Neural progenitor cell (in vitro differentiated cells): Measurements from ENCODE around the gene PDPR. TPM values are rescaled to one million over a fixed set of nuclear protein-coding genes. Genes with fewer than 3 reads are reported as not detected.
A peak's percentile ranks its signal among the peaks of the same experiment; 100 is the strongest.
"Not testable (repeated sequence)": the region's sequence is repeated elsewhere in the genome, so short reads cannot be mapped to it uniquely, and the experiment has no call there.

ENCODE experiments used
- DNase-seq: peaks from one replicate; pipeline ENCODE4 v3.0.0-alpha.2; 2016; ENCODE audit warnings: low spot score
- H2AFZ ChIP-seq: fragments of 200-600 bp; sonication (generic); replicated peaks from 2 replicates; pipeline ENCODE4 v1.6.1; 2016; ENCODE audit warnings: antibody characterized with exemption
- H3F3A ChIP-seq: fragments of 200-600 bp; sonication (generic); 2 replicates; pipeline ENCODE4 v1.6.1; 2016; ENCODE audit warnings: antibody characterized with exemption, low read depth
- H3K27ac ChIP-seq: fragments of 200-600 bp; sonication (generic); 2 replicates; pipeline ENCODE4 v1.5.1; 2016; ENCODE audit warnings: mild to moderate bottlenecking
- H3K27me3 ChIP-seq: fragments of 200-600 bp; sonication (generic); 2 replicates; pipeline ENCODE4 v1.6.1; 2016; ENCODE audit warnings: mild to moderate bottlenecking, moderate library complexity
- H3K36me3 ChIP-seq: fragments of 200-600 bp; sonication (generic); 2 replicates; pipeline ENCODE4 v1.5.1; 2016
- H3K4me1 ChIP-seq: fragments of 200-600 bp; sonication (generic); 2 replicates; pipeline ENCODE4 v1.6.1; 2016; ENCODE audit warnings: mixed run types
- H3K4me2 ChIP-seq: fragments of 200-600 bp; sonication (generic); 2 replicates; pipeline ENCODE4 v1.6.1; 2016
- H3K4me3 ChIP-seq: fragments of 200-600 bp; sonication (generic); 2 replicates; pipeline ENCODE4 v1.5.1; 2016
- H3K79me2 ChIP-seq: fragments of 200-600 bp; sonication (generic); 2 replicates; pipeline ENCODE4 v1.6.1; 2016; ENCODE audit warnings: low read depth
- H3K9ac ChIP-seq: fragments of 200-600 bp; sonication (generic); 2 replicates; pipeline ENCODE4 v1.6.1; 2016
- H3K9me3 ChIP-seq: fragments of 200-600 bp; sonication (generic); 2 replicates; pipeline ENCODE4 v1.5.1; 2016; ENCODE audit warnings: low read depth
- H4K20me1 ChIP-seq: fragments of 200-600 bp; sonication (generic); 2 replicates; pipeline ENCODE4 v1.6.1; 2016; ENCODE audit warnings: low read depth
- H3K27ac Mint-ChIP-seq: 3 replicates; pipeline ENCODE4 v1.8.0; 2021; ENCODE audit warnings: mixed read lengths
- H3K27me3 Mint-ChIP-seq: 2 replicates; pipeline ENCODE4 v1.8.0; 2022; ENCODE audit warnings: low read depth, mild to moderate bottlenecking, inconsistent platforms, moderate library complexity, mixed read lengths; ENCODE audit not compliant: insufficient read depth
- H3K36me3 Mint-ChIP-seq: 3 replicates; pipeline ENCODE4 v1.8.0; 2021; ENCODE audit warnings: mixed read lengths
- H3K4me1 Mint-ChIP-seq: 3 replicates; pipeline ENCODE4 v1.8.0; 2021; ENCODE audit warnings: mixed read lengths
- H3K4me3 Mint-ChIP-seq: 3 replicates; pipeline ENCODE4 v1.8.0; 2021; ENCODE audit warnings: mild to moderate bottlenecking, moderate library complexity, mixed read lengths
- H3K9me3 Mint-ChIP-seq: 3 replicates; pipeline ENCODE4 v1.8.0; 2020; ENCODE audit warnings: mixed read lengths
- total RNA-seq: library from RNA; depleted of rRNA; stranded (reverse); fragments of >200 nt; gene quantifications from 2 replicates; pipeline ENCODE4 v1.2.3, GENCODE V29; 2015; ENCODE audit warnings: low replicate concordance

Gene PDPR
- total RNA-seq, 1 donor from 2014 or later: 19.5 TPM

DNA sequence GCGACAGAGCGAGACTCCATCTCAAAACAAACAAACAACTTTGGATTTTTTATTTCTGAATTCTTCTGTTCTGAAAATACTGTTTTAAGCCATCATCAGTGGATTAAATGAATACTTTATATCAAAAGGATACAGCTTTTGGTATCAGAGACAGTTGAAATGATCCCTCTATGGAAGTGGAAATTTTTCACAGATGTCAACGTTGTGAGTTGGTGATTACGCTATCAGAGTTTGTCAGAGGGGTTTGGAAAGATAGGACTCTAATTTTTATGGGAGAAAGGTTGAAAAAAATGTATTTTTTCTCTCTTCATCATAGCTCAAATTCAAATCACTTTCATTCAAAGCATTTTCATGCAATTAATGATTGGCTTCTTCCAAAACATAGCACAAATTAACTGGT is 30.2 kb upstream of the PDPR start:
- not testable (repeated sequence) for H3K27me3 Mint-ChIP-seq, H3K9me3 Mint-ChIP-seq, H3K27me3 ChIP-seq, H3K4me3 ChIP-seq, H3K9me3 ChIP-seq, H3K9ac ChIP-seq, H3F3A ChIP-seq, H3K4me3 Mint-ChIP-seq, H3K36me3 Mint-ChIP-seq, H3K4me1 ChIP-seq, H3K79me2 ChIP-seq, DNase-seq, H3K4me2 ChIP-seq, H2AFZ ChIP-seq, H3K27ac Mint-ChIP-seq, H4K20me1 ChIP-seq, H3K27ac ChIP-seq, H3K36me3 ChIP-seq, H3K4me1 Mint-ChIP-seq

- not testable (repeated sequence) for H3K27me3 ChIP-seq, H3K9me3 Mint-ChIP-seq, H3K36me3 ChIP-seq, H3K4me1 ChIP-seq, H3K36me3 Mint-ChIP-seq, H3K4me1 Mint-ChIP-seq, H3K27ac ChIP-seq, H3K9me3 ChIP-seq, H3K9ac ChIP-seq, DNase-seq, H4K20me1 ChIP-seq, H3F3A ChIP-seq, H2AFZ ChIP-seq, H3K4me3 Mint-ChIP-seq, H3K4me3 ChIP-seq, H3K4me2 ChIP-seq, H3K79me2 ChIP-seq, H3K27ac Mint-ChIP-seq, H3K27me3 Mint-ChIP-seq
Measured at GRCh38 chr16:70088160-70088559, 26.0 kb upstream of the PDPR start.

- H3K27me3 ChIP-seq, H3K27me3 Mint-ChIP-seq, H3K9ac ChIP-seq, H3K4me3 Mint-ChIP-seq, H3K4me3 ChIP-seq, H3K4me1 Mint-ChIP-seq, H3F3A ChIP-seq, H3K36me3 ChIP-seq, H3K36me3 Mint-ChIP-seq, H3K4me2 ChIP-seq, H2AFZ ChIP-seq, H3K27ac ChIP-seq, H3K4me1 ChIP-seq, H4K20me1 ChIP-seq, H3K27ac Mint-ChIP-seq, H3K79me2 ChIP-seq, H3K9me3 Mint-ChIP-seq, H3K9me3 ChIP-seq, DNase-seq: not testable (repeated sequence)
Measured at GRCh38 chr16:70088877-70089276, 25.3 kb upstream of the PDPR start.

GRCh38 chr16:70089289-70089688 is 24.8 kb upstream of the PDPR start:
- H3K36me3 Mint-ChIP-seq, H3K9ac ChIP-seq, H4K20me1 ChIP-seq: not testable (repeated sequence)

GRCh38 chr16:70091104-70091503 is 23.0 kb upstream of the PDPR start:
- H3K27me3 Mint-ChIP-seq: not testable (repeated sequence)

More at GRCh38 chr16:70089289-70089688, 24.8 kb upstream of the PDPR start:
- not testable (repeated sequence) for H3K27me3 Mint-ChIP-seq, DNase-seq, H3K4me2 ChIP-seq, H3K4me3 Mint-ChIP-seq, H3K4me1 Mint-ChIP-seq, H3K4me1 ChIP-seq, H3K9me3 ChIP-seq, H3K27ac Mint-ChIP-seq, H2AFZ ChIP-seq, H3K27ac ChIP-seq, H3F3A ChIP-seq, H3K36me3 ChIP-seq, H3K4me3 ChIP-seq, H3K79me2 ChIP-seq, H3K27me3 ChIP-seq, H3K9me3 Mint-ChIP-seq

DNA sequence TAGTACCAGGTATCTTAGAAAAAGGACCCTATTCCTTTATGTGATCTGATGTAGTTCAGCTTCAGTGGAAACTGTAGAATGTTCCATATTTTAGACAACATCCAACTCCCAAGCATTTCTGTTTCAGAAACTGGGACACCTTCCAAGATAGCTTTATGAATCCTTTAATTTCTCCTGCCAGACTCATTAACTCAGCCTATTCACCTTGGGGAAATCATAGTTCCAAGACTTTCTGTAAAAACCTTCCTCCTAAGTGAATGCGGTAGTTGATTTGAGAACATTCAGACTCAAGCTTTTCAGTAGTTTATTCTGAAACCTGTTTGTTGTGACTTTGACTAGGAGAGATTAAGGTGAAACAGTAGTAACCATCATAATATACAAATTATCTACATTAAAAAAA is 20.0 kb upstream of the PDPR start:
- H3K4me1 ChIP-seq, H3K36me3 ChIP-seq, H3K4me3 Mint-ChIP-seq, H3K4me3 ChIP-seq, H3F3A ChIP-seq, H3K27ac Mint-ChIP-seq, H4K20me1 ChIP-seq, H3K4me2 ChIP-seq, H3K9me3 Mint-ChIP-seq, H2AFZ ChIP-seq, H3K9ac ChIP-seq, H3K27me3 Mint-ChIP-seq, H3K27me3 ChIP-seq, H3K36me3 Mint-ChIP-seq, DNase-seq, H3K27ac ChIP-seq, H3K4me1 Mint-ChIP-seq, H3K79me2 ChIP-seq, H3K9me3 ChIP-seq: not testable (repeated sequence)

More at GRCh38 chr16:70091104-70091503, 23.0 kb upstream of the PDPR start:
- H3K4me3 ChIP-seq, H3K27ac ChIP-seq, H3K9ac ChIP-seq, H3F3A ChIP-seq, H3K9me3 Mint-ChIP-seq, H3K79me2 ChIP-seq, H3K27ac Mint-ChIP-seq, H4K20me1 ChIP-seq, H3K4me3 Mint-ChIP-seq, H2AFZ ChIP-seq, H3K36me3 Mint-ChIP-seq, H3K9me3 ChIP-seq, H3K27me3 ChIP-seq, H3K4me2 ChIP-seq, H3K4me1 Mint-ChIP-seq, H3K4me1 ChIP-seq, H3K36me3 ChIP-seq, DNase-seq: not testable (repeated sequence)

- not testable (repeated sequence) for H3K27ac Mint-ChIP-seq, H3K79me2 ChIP-seq, H3K9me3 Mint-ChIP-seq, H3F3A ChIP-seq, H3K27me3 Mint-ChIP-seq, H3K36me3 ChIP-seq, H3K27ac ChIP-seq, H3K4me3 ChIP-seq, H2AFZ ChIP-seq, H3K27me3 ChIP-seq, H3K4me2 ChIP-seq, H3K9ac ChIP-seq, H3K4me1 Mint-ChIP-seq, H3K9me3 ChIP-seq, H3K4me1 ChIP-seq, H3K36me3 Mint-ChIP-seq, H4K20me1 ChIP-seq, H3K4me3 Mint-ChIP-seq
- DNase-seq: peak; percentile 18
Measured at GRCh38 chr16:70109583-70110279, 4.4 kb upstream of the PDPR start.

GRCh38 chr16:70112162-70112561 is 2.0 kb upstream of the PDPR start:
- H3K36me3 Mint-ChIP-seq, H3K4me2 ChIP-seq, H3K4me1 ChIP-seq, H3K9ac ChIP-seq, H4K20me1 ChIP-seq, H3K27ac ChIP-seq, H2AFZ ChIP-seq, H3K27ac Mint-ChIP-seq, H3K27me3 ChIP-seq, H3K9me3 Mint-ChIP-seq, H3K4me3 Mint-ChIP-seq, H3K36me3 ChIP-seq, H3K27me3 Mint-ChIP-seq, DNase-seq, H3K4me1 Mint-ChIP-seq, H3K4me3 ChIP-seq, H3K9me3 ChIP-seq, H3F3A ChIP-seq: not testable (repeated sequence)
- H3K79me2 ChIP-seq: peaks cover 27% of the 10 kb centered on the region
